GM20431 (cell line): ENCODE results near the gene ANKFY1.

Source experiments
- in situ Hi-C: fragments of 300-500 bp; cut with MseI, MboI; formaldehyde crosslinking; loops from one replicate; pipeline ENCODE4 v1.15.0; 2020; ENCODE audit warnings: low sequenced_read_pairs; ENCODE audit not compliant: unreplicated experiment

ANKFY1 gene

DNA sequence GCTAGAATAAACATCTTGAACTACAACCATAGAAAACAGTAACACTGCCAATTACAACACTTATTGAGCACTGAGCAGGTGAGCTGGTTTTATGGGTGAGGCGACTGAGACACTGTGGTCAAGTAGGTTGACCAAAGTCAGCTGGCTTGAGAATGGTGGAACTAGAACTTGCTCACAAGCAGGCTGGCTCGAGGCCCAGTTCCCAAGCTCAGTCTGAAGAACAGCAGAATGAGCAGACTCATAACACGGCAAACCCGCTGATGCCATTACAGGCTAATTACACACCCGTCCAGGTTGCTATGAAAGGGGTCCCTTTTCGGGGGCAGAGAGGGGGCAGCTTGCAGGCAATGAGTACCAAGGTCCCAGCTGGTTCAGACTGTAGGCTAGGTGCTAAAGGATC is 127.4 kb downstream of the ANKFY1 start:
- in situ Hi-C loops = no loop called here

DNA sequence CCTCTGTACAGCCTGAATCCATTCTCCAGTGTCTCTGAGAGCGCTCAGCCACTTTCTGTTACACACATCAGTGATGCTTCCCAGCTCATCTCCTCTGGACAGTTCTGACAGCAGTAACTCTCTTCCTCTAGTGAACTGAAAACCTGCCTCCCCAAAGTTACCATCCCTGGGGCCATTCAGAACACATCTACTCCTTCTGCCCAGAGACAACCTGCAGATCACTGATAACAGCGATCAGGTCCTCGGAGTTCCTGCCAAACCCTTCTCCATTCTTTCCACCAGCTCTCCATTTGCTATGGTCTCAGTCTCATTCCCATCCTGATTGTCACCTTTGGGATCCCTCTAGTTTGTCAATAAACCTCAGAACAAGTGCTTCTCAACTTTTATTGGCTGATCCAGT is 128.3 kb downstream of the ANKFY1 start:
- in situ Hi-C loops = no loop called here

DNA sequence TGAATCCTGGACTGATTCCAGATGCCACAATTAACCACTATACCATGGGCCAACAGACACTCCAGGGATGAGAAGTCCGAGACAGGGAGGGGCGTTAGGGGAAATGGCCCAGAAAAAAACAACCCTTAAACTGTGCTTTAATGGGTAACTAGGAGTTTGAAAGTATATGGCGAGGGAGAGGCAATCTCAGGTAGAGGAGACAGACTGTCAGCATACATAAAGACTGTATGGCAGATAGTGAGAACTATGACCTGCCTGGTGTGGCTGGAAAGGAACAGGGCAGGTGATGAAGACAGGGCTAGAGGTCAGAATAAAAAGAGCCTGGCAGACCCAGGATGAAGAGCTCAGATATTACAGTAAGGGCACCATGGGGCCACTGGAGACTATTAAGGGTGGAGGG is 129.1 kb downstream of the ANKFY1 start:
- in situ Hi-C loops = no loop called here

DNA sequence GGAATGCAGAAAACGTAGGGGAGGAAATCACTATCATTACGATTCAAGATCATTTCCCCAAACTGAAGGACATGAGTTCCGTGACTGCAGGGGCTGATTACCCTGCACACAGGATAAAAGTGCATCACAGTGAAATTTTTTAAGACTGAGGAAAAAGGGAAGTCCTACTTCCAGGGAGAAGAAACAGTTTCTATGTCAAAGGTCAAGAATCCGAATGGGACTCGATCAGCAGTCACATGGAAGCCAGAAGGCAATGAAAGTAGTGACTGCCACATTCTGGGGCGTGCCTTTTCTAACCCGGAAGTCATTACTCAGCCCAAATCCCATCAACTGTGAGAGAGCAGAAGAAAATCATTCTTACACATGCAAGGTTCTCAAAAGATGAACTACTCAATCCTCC is 133.1 kb downstream of the ANKFY1 start:
- in situ Hi-C loops = no loop called here

DNA sequence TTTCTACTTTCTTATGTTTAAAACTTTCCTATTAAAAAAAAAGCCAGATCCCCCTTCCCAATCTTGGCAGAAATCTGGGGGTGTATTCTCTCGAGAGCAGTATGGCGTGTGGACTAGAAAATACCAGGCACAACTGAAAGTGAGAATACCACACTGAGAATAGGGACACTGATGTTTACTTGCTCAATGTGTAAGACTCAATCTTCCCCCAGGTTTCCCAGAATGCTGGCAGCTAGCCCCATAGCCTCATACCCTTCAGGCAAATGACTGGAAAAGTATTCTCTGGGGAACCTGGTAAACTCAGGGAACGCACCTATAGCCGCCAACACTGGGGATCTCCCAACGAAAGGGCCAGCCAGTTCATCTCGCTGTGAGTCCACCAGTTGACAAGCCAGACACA is 136.2 kb downstream of the ANKFY1 start:
- in situ Hi-C loops = no loop called here

DNA sequence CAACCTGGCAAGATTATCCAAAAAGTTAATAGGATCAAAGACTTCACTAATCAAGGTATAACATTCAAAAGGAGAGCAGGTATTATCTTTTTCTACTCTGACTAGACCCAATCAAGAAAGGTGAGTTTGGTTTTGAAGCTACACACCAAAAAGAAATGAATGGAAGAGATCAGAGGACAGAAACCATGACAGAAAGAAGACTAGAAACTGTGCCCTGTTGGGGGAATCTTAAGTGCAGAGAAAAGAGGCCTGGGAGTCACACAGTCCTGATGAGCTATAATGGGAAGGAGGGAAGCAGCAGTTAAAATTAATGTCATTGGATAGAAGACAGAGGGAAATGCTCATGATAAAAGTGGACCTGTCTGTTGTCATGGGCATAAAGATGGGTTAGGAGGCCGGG is 138.2 kb downstream of the ANKFY1 start:
- in situ Hi-C loops = no loop called here

DNA sequence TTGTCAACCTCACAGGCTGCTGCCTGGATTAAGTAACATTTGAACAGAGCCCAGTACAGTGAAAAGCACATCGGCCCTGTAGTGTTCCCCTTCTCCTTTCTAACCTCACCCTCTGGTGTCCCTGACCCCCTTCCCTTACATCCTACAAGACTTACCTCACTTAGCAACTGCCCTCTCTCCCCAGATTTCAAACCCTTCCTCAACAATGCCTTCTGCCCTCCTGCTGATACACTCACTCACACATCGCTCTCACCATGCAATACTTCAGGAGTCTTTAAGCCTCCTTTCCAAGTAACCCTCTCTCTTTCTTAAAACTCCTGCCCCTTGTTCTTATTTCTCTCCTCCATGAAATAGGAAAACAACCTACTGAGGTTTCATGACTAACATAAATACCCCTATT is 138.8 kb downstream of the ANKFY1 start:
- in situ Hi-C loops = no loop called here

DNA sequence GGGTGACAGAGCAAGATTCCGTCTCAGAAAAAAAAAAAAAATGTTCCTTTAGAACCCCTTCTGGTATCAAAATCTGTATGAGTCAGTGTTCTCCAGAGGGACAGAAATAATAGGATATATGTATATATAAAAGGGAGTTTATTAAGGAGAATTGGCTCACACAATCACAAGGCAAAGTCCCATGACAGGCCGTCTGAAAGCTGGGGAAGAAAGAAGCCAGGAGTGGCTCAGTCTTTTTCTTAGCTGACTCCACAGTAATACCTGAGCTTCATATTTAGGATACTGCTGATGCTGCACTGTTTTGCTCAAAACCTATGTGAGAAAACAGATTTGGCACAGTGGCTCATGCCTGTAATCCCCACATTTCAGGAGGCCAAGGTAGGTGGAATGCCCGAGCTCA is 143.4 kb downstream of the ANKFY1 start:
- in situ Hi-C loops = no loop called here

DNA sequence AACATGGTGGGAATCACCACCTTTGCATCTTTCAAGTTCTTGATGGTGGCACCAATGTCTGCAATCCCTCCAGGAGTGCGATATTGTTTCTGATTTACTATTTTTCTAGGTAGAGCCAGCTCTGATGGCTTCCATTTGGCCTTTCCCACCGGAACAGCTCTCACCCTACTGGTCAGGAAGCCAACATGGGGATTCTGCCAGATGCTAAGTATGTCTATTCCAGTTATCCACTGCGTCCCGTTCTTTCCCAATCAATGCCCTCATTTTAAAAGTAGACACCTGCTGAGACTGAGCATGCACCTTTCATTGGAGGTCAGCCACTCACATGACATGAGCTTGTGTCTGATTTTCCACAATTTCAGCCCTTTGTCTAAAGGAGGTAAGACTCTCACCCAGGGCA is 144.5 kb downstream of the ANKFY1 start:
- in situ Hi-C loops = no loop called here

DNA sequence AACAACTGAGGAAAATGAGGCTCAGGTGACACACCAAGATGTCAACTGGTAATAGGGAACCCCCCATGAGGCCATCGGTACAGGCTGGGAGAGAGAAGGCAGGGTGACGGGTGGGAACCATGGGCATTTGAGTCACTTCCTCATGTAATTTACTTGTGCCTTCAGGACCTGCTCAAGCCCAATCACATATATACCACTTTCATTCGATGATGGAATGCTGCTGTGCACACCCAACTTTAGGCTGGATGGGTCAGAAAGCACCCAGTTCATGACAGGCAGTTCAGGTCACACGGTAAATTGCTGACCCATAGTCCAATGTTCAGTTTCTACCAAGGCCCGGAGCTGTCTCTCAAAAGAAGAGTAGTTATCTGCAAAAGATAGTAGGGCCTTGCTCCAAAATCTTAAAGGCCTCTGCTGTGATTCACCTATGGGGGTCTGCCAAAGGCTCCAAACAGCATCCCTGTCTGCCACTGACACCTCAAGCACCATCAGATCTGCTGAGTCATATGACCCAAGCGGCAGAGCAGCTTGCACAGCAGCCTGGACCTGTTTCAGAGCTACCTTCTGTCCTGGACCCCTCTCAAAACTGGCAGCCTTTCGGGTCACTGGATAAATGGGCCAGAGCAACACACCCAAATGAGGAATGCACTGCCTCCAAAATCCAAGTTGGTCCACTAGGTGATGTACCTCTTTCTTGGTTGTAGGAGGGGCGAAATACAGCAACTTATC is 145.6 kb downstream of the ANKFY1 start:
- in situ Hi-C loops = no loop called here

DNA sequence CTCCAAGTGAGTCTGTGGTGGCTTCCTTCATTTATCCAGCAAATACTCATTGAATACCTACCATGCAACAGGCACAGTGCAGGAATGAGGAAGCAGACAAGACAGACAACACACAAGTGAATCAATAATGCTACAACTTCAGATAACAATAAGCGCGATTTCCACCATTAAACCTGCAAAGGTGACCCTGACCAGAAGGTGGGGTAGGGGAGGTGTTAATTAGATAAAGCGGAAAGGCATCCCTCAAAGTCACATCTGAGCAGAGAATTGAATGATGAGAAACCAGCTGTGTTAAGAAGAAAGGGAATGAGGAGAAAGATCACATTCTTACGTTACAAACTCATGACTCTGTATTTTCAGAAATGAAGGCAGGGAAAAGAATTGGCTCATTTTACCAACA is 147.3 kb downstream of the ANKFY1 start:
- in situ Hi-C loops = no loop called here
